H9 (cell line): Measurements from ENCODE around the gene ATG101. TPM values are rescaled to one million over a fixed set of nuclear protein-coding genes. Genes with fewer than 3 reads are reported as not detected.

Experiments used
- DNase-seq: peaks from one replicate; pipeline ENCODE4 v3.0.0-alpha.2; 2017
- H2AFZ ChIP-seq: one replicate; pipeline ENCODE4 v1.6.1; 2013; ENCODE audit warnings: mild to moderate bottlenecking, low read length, control low read depth, moderate library complexity
- H2AK5ac ChIP-seq: 2 replicates; pipeline ENCODE4 v1.6.1; 2013; ENCODE audit warnings: low read length, control low read depth, mixed read lengths; ENCODE audit not compliant: insufficient read length
- H2BK120ac ChIP-seq: one replicate; pipeline ENCODE4 v1.6.1; 2013; ENCODE audit warnings: low read depth, mild to moderate bottlenecking, low read length, control low read depth, inconsistent platforms; ENCODE audit not compliant: poor library complexity, severe bottlenecking
- H2BK12ac ChIP-seq: 2 replicates; pipeline ENCODE4 v1.6.1; 2013; ENCODE audit warnings: low read length, control low read depth, mixed read lengths, low read depth; ENCODE audit not compliant: insufficient read length
- H2BK15ac ChIP-seq: 2 replicates; pipeline ENCODE4 v1.6.1; 2013; ENCODE audit warnings: low read depth, low read length, control low read depth
- H2BK20ac ChIP-seq: one replicate; pipeline ENCODE4 v1.6.1; 2013; ENCODE audit warnings: low read depth, mild to moderate bottlenecking, low read length, control low read depth, inconsistent platforms; ENCODE audit not compliant: poor library complexity, severe bottlenecking
- H2BK5ac ChIP-seq: 2 replicates; pipeline ENCODE4 v1.6.1; 2013; ENCODE audit warnings: low read length, control low read depth, mixed read lengths; ENCODE audit not compliant: insufficient read length
- H3K14ac ChIP-seq: 2 replicates; pipeline ENCODE4 v1.6.1; 2013; ENCODE audit warnings: low read length, control low read depth; ENCODE audit not compliant: insufficient read depth
- H3K18ac ChIP-seq: 2 replicates; pipeline ENCODE4 v1.6.1; 2013; ENCODE audit warnings: low read depth, mild to moderate bottlenecking, mixed read lengths, low read length, control low read depth; ENCODE audit not compliant: insufficient read length
- H3K23ac ChIP-seq: 2 replicates; pipeline ENCODE4 v1.6.1; 2013; ENCODE audit warnings: low read length, control low read depth, mixed read lengths, low read depth; ENCODE audit not compliant: insufficient read length
- H3K23me2 ChIP-seq: 2 replicates; pipeline ENCODE4 v1.6.1; 2013; ENCODE audit warnings: low read depth, mild to moderate bottlenecking, mixed read lengths, low read length, control low read depth; ENCODE audit not compliant: insufficient read length, poor library complexity, severe bottlenecking
- H3K27ac ChIP-seq: 2 replicates; pipeline ENCODE4 v1.5.1; 2013; ENCODE audit warnings: low read length, control low read depth, mixed read lengths, low read depth; ENCODE audit not compliant: insufficient read length
- H3K27me3 ChIP-seq: 2 replicates; pipeline ENCODE4 v1.6.1; 2013; ENCODE audit warnings: low read length, control low read depth, inconsistent platforms; ENCODE audit not compliant: insufficient read depth
- H3K4ac ChIP-seq: 2 replicates; pipeline ENCODE4 v1.6.1; 2013; ENCODE audit warnings: low read depth, mild to moderate bottlenecking, control low read depth, inconsistent platforms, low read length, moderate library complexity
- H3K4me1 ChIP-seq: 2 replicates; pipeline ENCODE4 v1.6.1; 2013; ENCODE audit warnings: low read length, control low read depth, inconsistent platforms; ENCODE audit not compliant: insufficient read depth
- H3K4me2 ChIP-seq: 2 replicates; pipeline ENCODE4 v1.6.1; 2013; ENCODE audit warnings: low read length, control low read depth, mixed read lengths; ENCODE audit not compliant: insufficient read length, insufficient read depth
- H3K56ac ChIP-seq: 2 replicates; pipeline ENCODE4 v1.6.1; 2013; ENCODE audit warnings: low read depth, mild to moderate bottlenecking, mixed read lengths, low read length, control low read depth; ENCODE audit not compliant: insufficient read length
- H3K79me1 ChIP-seq: 2 replicates; pipeline ENCODE4 v1.6.1; 2013; ENCODE audit warnings: low read depth, mild to moderate bottlenecking, moderate library complexity, low read length, control low read depth, inconsistent platforms; ENCODE audit not compliant: insufficient read depth, poor library complexity, severe bottlenecking
- H3K79me2 ChIP-seq: 2 replicates; pipeline ENCODE4 v1.6.1; 2013; ENCODE audit warnings: low read length, control low read depth, inconsistent platforms; ENCODE audit not compliant: insufficient read depth
- H3K9ac ChIP-seq: 2 replicates; pipeline ENCODE4 v1.6.1; 2013; ENCODE audit warnings: low read length, control low read depth, mixed read lengths; ENCODE audit not compliant: insufficient read length; ENCODE audit errors: extremely low read depth
- H3K9me3 ChIP-seq: one replicate; pipeline ENCODE4 v1.6.1; 2013; ENCODE audit warnings: low read depth, low read length, inconsistent platforms; ENCODE audit not compliant: control insufficient read depth
- H3T11ph ChIP-seq: one replicate; pipeline ENCODE4 v1.6.1; 2013; ENCODE audit warnings: mild to moderate bottlenecking, low read length, control low read depth, inconsistent platforms
- H4K20me1 ChIP-seq: one replicate; pipeline ENCODE4 v1.6.1; 2013; ENCODE audit not compliant: control insufficient read depth, insufficient read length, insufficient read depth
- H4K5ac ChIP-seq: 2 replicates; pipeline ENCODE4 v1.6.1; 2013; ENCODE audit warnings: low read depth, mild to moderate bottlenecking, mixed read lengths, low read length, control low read depth; ENCODE audit not compliant: insufficient read length
- H4K8ac ChIP-seq: replicated peaks from 2 replicates; pipeline ENCODE4 v1.6.1; 2013; ENCODE audit warnings: low read length, control low read depth, mixed read lengths, low read depth; ENCODE audit not compliant: insufficient read length
- H4K91ac ChIP-seq: 2 replicates; pipeline ENCODE4 v1.6.1; 2013; ENCODE audit warnings: low read depth, mild to moderate bottlenecking, moderate library complexity, mixed read lengths, low read length, control low read depth; ENCODE audit not compliant: insufficient read length
- H3K27ac Mint-ChIP-seq, 3 experiments: 2 replicates in 2 of 3; 3 replicates in 1 of 3; pipeline ENCODE4 v1.8.0; 2020 to 2021; ENCODE audit warnings: mixed read lengths in 3 of 3, mild to moderate bottlenecking in 1 of 3, moderate library complexity in 1 of 3
- H3K27me3 Mint-ChIP-seq: 2 replicates; pipeline ENCODE4 v1.8.0; 2021; ENCODE audit warnings: low read depth, mild to moderate bottlenecking, moderate library complexity, mixed read lengths
- H3K36me3 Mint-ChIP-seq, 3 experiments: 2 replicates in 2 of 3; 3 replicates in 1 of 3; pipeline ENCODE4 v1.8.0; 2020 to 2021; ENCODE audit warnings: low read depth in 3 of 3, mixed read lengths in 3 of 3; ENCODE audit not compliant: insufficient read depth in 1 of 3
- H3K4me1 Mint-ChIP-seq, 2 experiments: 2 replicates each; pipeline ENCODE4 v1.8.0; 2020; ENCODE audit warnings: mixed read lengths in 2 of 2
- H3K4me3 Mint-ChIP-seq, 2 experiments: 2 replicates in 1 of 2; 3 replicates in 1 of 2; pipeline ENCODE4 v1.8.0; 2020 to 2021; ENCODE audit warnings: mild to moderate bottlenecking in 2 of 2, mixed read lengths in 2 of 2, moderate library complexity in 1 of 2
- H3K9me3 Mint-ChIP-seq, 2 experiments: 2 replicates in 1 of 2; 3 replicates in 1 of 2; pipeline ENCODE4 v1.8.0; 2020; ENCODE audit warnings: mild to moderate bottlenecking in 2 of 2, mixed read lengths in 2 of 2, moderate library complexity in 1 of 2
- WGBS: extraction: QIAGEN DNeasy Blood & Tissue Kit; methylation state at CpG from one replicate; pipeline ENCODE4 v1.1.7; 2013; ENCODE audit warnings: missing lambda C conversion rate, low lambda C conversion rate, mixed read lengths; ENCODE audit not compliant: insufficient read length; ENCODE audit errors: extremely low coverage; 5-methylcytosine and 5-hydroxymethylcytosine counted together
- total RNA-seq: library from RNA; stranded (reverse); gene quantifications from 2 replicates; pipeline ENCODE4 v1.2.1, GENCODE V29; 2021
- TF ChIP-seq, protein P1 (sequence below): fragments of 200-600 bp; sonication (generic); conservative IDR thresholded peaks from 3 replicates; pipeline ENCODE4 v1.8.0; 2021; ENCODE audit warnings: antibody characterized with exemption, mild to moderate bottlenecking

ATG101 gene
- total RNA-seq, 1 experiment from 2014 or later = 58.3 TPM

DNA sequence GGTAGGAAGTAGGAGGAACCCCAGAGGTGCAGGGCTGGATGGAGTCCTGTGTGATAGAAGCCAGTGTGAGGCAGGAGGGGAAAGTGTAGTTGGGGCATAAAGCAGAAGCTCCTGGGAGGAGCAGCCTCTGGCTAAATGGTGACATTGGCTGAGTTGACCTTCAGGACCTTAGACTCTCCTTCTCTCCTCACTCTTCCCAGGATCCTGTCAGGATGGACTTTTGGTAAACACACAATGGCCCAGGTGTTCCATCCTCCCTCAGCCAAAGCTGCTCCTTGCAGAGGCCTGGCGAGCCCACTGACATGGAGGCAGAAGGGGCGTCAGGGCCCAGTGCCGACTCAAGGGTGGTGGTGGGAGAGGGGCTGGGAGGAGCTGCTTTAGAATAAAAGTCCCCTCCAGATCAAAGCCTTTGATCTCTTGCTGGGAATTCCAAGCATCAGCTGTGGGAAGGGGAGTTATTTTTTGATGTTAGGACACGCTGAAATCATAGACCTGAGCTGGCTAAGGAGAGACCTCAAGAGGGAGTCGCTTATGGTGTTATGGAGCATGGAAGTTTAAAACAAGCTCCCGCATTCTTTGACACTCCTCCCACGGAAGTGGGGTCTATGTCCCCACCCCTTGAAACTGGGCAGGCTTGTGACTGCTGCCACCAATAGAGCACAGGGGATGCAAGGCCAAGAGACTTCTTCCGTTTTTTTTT lies 53.9 kb downstream of the ATG101 start:
- Histone ChIP-seq H3K14ac (no peak overlapping the region), H3K27me3 (no peaks in the 10 kb centered on the region), H4K8ac (no peak overlapping the region), H2BK120ac (no peak overlapping the region), H3K27ac (no peak overlapping the region), H3K79me1 (no peaks in the 10 kb centered on the region), H2BK5ac (no peak overlapping the region), H3K4me1 (peaks cover 40% of the 10 kb centered on the region), H3K23me2 (no peaks in the 10 kb centered on the region), H3K9me3 (no peaks in the 10 kb centered on the region), H3K56ac (no peak overlapping the region), H4K20me1 (no peaks in the 10 kb centered on the region), H4K91ac (no peak overlapping the region), H3K9ac (no peak overlapping the region), H3K23ac (no peak overlapping the region), H2BK12ac (no peak overlapping the region), H4K5ac (no peak overlapping the region), H3K18ac (no peak overlapping the region), H2BK20ac (no peak overlapping the region), H3T11ph (no peak overlapping the region), H3K4me2 (no peak overlapping the region), H2AK5ac (no peak overlapping the region), H3K79me2 (no peaks in the 10 kb centered on the region), H3K4ac (no peak overlapping the region), H2BK15ac (no peak overlapping the region), H2AFZ (no peak overlapping the region)
- no peaks in the 10 kb centered on the region for H3K9me3 Mint-ChIP-seq
- no CpG with 5 or more reads among the region's 8 CpGs for WGBS
- TF ChIP-seq, protein P1, sequence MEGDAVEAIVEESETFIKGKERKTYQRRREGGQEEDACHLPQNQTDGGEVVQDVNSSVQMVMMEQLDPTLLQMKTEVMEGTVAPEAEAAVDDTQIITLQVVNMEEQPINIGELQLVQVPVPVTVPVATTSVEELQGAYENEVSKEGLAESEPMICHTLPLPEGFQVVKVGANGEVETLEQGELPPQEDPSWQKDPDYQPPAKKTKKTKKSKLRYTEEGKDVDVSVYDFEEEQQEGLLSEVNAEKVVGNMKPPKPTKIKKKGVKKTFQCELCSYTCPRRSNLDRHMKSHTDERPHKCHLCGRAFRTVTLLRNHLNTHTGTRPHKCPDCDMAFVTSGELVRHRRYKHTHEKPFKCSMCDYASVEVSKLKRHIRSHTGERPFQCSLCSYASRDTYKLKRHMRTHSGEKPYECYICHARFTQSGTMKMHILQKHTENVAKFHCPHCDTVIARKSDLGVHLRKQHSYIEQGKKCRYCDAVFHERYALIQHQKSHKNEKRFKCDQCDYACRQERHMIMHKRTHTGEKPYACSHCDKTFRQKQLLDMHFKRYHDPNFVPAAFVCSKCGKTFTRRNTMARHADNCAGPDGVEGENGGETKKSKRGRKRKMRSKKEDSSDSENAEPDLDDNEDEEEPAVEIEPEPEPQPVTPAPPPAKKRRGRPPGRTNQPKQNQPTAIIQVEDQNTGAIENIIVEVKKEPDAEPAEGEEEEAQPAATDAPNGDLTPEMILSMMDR = no peak
- no peaks in the 10 kb centered on the region; a peak in 1 of 7 replicates for H3K36me3 Mint-ChIP-seq
- peaks cover 7% of the 10 kb centered on the region for H3K27me3 Mint-ChIP-seq
- no peak overlapping the region for H3K4me3 Mint-ChIP-seq
- DNase-seq = no peak
- H3K4me1 Mint-ChIP-seq = peaks cover 80 to 92% of the 10 kb centered on the region in 2 experiments
- peak overlapping the region in 2 of 3 experiments; percentile 55 to 69; a peak in 2 of 7 replicates for H3K27ac Mint-ChIP-seq
